OCI-LY3 (cell line): Measurements from ENCODE around the gene LIN28B.

Experiments
- CTCF ChIP-seq: fragments of 200-600, 300-600 bp; sonication (generic); IDR thresholded peaks from 2 replicates; pipeline ENCODE4 v1.5.1; 2014; ENCODE audit warnings: antibody characterized with exemption, low read length, low read depth
- EZH2phosphoT487 ChIP-seq: fragments of 200-600 bp; shearing (Covaris generic); IDR thresholded peaks from 2 replicates; pipeline ENCODE4 v1.6.1; 2018; ENCODE audit warnings: antibody characterized with exemption, mixed run types, low read depth

- TF ChIP-seq CTCF (no peak), EZH2phosphoT487 (no peak)
Measured at GRCh38 chr6:105066836-105067235, 109.9 kb downstream of the LIN28B start.
